22Rv1 (cell line): Measurements from ENCODE around the gene DCXR.

Experiments used
- ZFX ChIP-seq: fragments of 450-650 bp; IDR thresholded peaks from 2 replicates; pipeline ENCODE4 v1.6.1; 2017; ENCODE audit warnings: antibody characterized with exemption, borderline replicate concordance
- TF ChIP-seq, protein P1 (sequence below): fragments of 450-650 bp; IDR thresholded peaks from 2 replicates; pipeline ENCODE4 v1.5.1; 2017; ENCODE audit warnings: mild to moderate bottlenecking

DNA sequence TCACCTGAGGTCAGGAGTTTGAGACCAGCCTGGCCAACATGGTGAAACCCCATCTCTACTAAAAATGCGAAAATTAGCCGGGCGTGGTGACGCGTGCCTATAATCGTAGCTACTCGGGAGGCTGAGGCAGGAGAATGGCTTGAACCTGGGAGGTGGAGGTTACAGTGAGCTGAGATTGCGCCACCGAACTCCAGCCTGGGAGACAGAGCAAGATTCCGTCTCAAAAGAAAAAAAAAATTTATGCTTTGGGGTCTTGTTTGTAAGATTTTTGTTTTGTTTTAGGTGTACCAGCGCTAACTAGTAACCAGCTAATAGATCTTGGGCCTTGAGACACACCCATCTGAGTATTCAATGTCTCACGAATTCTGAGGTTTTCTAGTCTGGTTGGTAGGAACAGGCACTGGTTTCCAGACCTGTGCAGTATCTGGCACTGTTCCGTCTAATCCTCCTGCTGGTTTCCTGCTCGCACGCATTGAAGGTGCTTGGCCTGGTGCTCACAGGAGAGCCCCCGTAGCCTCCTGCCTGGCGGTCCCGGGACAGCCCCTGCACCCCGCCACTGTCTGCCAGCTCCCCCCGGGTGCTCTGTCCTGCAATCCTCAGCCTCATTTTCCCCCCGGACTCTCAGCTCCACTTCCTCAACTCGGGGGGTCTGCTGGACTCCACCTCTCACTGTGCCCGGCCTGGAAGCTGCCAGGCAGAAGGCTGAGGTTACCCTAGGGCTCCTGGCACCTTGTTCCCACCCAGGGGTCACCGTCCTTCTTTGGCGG lies 38.7 kb upstream of the DCXR start:
- TF ChIP-seq, protein P1, sequence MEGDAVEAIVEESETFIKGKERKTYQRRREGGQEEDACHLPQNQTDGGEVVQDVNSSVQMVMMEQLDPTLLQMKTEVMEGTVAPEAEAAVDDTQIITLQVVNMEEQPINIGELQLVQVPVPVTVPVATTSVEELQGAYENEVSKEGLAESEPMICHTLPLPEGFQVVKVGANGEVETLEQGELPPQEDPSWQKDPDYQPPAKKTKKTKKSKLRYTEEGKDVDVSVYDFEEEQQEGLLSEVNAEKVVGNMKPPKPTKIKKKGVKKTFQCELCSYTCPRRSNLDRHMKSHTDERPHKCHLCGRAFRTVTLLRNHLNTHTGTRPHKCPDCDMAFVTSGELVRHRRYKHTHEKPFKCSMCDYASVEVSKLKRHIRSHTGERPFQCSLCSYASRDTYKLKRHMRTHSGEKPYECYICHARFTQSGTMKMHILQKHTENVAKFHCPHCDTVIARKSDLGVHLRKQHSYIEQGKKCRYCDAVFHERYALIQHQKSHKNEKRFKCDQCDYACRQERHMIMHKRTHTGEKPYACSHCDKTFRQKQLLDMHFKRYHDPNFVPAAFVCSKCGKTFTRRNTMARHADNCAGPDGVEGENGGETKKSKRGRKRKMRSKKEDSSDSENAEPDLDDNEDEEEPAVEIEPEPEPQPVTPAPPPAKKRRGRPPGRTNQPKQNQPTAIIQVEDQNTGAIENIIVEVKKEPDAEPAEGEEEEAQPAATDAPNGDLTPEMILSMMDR: no peak
- TF ChIP-seq ZFX: no peak
